ENCODE measurements around the gene APBB2. TPM values are rescaled to one million over a fixed set of nuclear protein-coding genes. Genes with fewer than 3 reads are reported as not detected.

The APBB2 gene
- total RNA-seq, 1 experiment from 2014 or later, result 46.0 TPM

GRCh38 chr4:41077628-41078027 is 136.7 kb downstream of the APBB2 start:
- no peaks in the 10 kb centered on the region for H3K27me3 ChIP-seq (ENCODE audit: insufficient read depth, low read depth)
- TF ChIP-seq EZH2 (IDR thresholded peaks at IDR 0.05; ENCODE audit: low read depth) (no peak), CTCF (conservative IDR thresholded peaks at IDR 0.05) (no peak)
- no TSS peak for BruUV-seq (replicated peaks)
- ChIA-PET CTCF (no interaction called here), POLR2A (ENCODE audit: unreplicated experiment) (interaction anchor here (0.7 kb wide), 1 partner anchor 536 kb away, joined by 3 read pairs; no protein-coding TSS in a partner anchor)
- H3K4me2 ChIP-seq, result no peak overlapping the region
- intact Hi-C loops (cut with micrococcal nuclease; ENCODE audit: unreplicated experiment), result no loop called here
- H2AFZ ChIP-seq, result no peak overlapping the region
- H3K4me3 ChIP-seq, result no peak overlapping the region
- no peaks in the 10 kb centered on the region for H3K4me1 ChIP-seq (replicated peaks; ENCODE audit: insufficient read depth)
- H3F3A ChIP-seq (ENCODE audit: insufficient read depth, low read depth), result no peaks in the 10 kb centered on the region
- H3K9me3 ChIP-seq (ENCODE audit: insufficient read depth, low read depth), result no peaks in the 10 kb centered on the region
- H3K36me3 ChIP-seq (ENCODE audit: low read depth), result no peaks in the 10 kb centered on the region
- no peak overlapping the region for H3K27ac ChIP-seq
- H3K79me2 ChIP-seq (ENCODE audit: low read depth), result no peaks in the 10 kb centered on the region
- no peaks in the 10 kb centered on the region for H3K9me2 ChIP-seq (ENCODE audit: insufficient read depth)
- DNase-seq, result no peak
- H4K20me1 ChIP-seq (ENCODE audit: insufficient read depth), result peaks cover 6% of the 10 kb centered on the region; the same call in 1 of the 2 replicates

GRCh38 chr4:41076481-41076880 is 137.9 kb downstream of the APBB2 start:
- Histone ChIP-seq H3K4me2 (no peak overlapping the region), H3K4me3 (no peak overlapping the region), H3K27me3 (ENCODE audit: insufficient read depth, low read depth) (no peaks in the 10 kb centered on the region), H2AFZ (no peak overlapping the region), H4K20me1 (ENCODE audit: insufficient read depth) (no peaks in the 10 kb centered on the region), H3K9me3 (ENCODE audit: insufficient read depth, low read depth) (no peaks in the 10 kb centered on the region), H3K4me1 (replicated peaks; ENCODE audit: insufficient read depth) (no peaks in the 10 kb centered on the region), H3K36me3 (ENCODE audit: low read depth) (no peaks in the 10 kb centered on the region), H3K79me2 (ENCODE audit: low read depth) (no peaks in the 10 kb centered on the region), H3K9me2 (ENCODE audit: insufficient read depth) (no peaks in the 10 kb centered on the region), H3F3A (ENCODE audit: insufficient read depth, low read depth) (no peaks in the 10 kb centered on the region), H3K27ac (no peak overlapping the region)
- CTCF ChIA-PET, result no interaction called here
- POLR2A ChIA-PET (ENCODE audit: unreplicated experiment), result interaction anchor here (0.7 kb wide), 1 partner anchor 98 kb away, joined by 3 read pairs; no protein-coding TSS in a partner anchor
- no TSS peak for BruUV-seq (replicated peaks)
- no peak for DNase-seq
- TF ChIP-seq EZH2 (IDR thresholded peaks at IDR 0.05; ENCODE audit: low read depth) (no peak), CTCF (conservative IDR thresholded peaks at IDR 0.05) (no peak)
- intact Hi-C loops (cut with micrococcal nuclease; ENCODE audit: unreplicated experiment), result no loop called here

GRCh38 chr4:41074215-41074614 is 140.1 kb downstream of the APBB2 start:
- ChIA-PET CTCF (no interaction called here), POLR2A (ENCODE audit: unreplicated experiment) (no interaction called here)
- intact Hi-C loops (cut with micrococcal nuclease; ENCODE audit: unreplicated experiment), result no loop called here
- no peaks in the 10 kb centered on the region for H3K4me1 ChIP-seq (replicated peaks; ENCODE audit: insufficient read depth)
- H3K27me3 ChIP-seq (ENCODE audit: insufficient read depth, low read depth), result no peaks in the 10 kb centered on the region
- no peaks in the 10 kb centered on the region for H3K9me3 ChIP-seq (ENCODE audit: insufficient read depth, low read depth)
- no peaks in the 10 kb centered on the region for H4K20me1 ChIP-seq (ENCODE audit: insufficient read depth)
- H3K4me3 ChIP-seq, result no peak overlapping the region
- no peak for TF ChIP-seq EZH2 (IDR thresholded peaks at IDR 0.05; ENCODE audit: low read depth)
- no peak for TF ChIP-seq CTCF (conservative IDR thresholded peaks at IDR 0.05)
- no peak overlapping the region for H3K4me2 ChIP-seq
- no peaks in the 10 kb centered on the region for H3K9me2 ChIP-seq (ENCODE audit: insufficient read depth)
- no peak for DNase-seq
- no peak overlapping the region for H3K27ac ChIP-seq
- H2AFZ ChIP-seq, result no peak overlapping the region
- H3F3A ChIP-seq (ENCODE audit: insufficient read depth, low read depth), result no peaks in the 10 kb centered on the region
- H3K79me2 ChIP-seq (ENCODE audit: low read depth), result no peaks in the 10 kb centered on the region
- BruUV-seq (replicated peaks), result no TSS peak
- H3K36me3 ChIP-seq (ENCODE audit: low read depth), result no peaks in the 10 kb centered on the region
